Panc1 (cell line): ENCODE results near the gene KLK5. TPM values are rescaled to one million over a fixed set of nuclear protein-coding genes. Genes with fewer than 3 reads are reported as not detected.

Experiments
- ATAC-seq: fragments of 200-7000 bp; cut with Tn5 transposase; 2 replicates; pipeline ENCODE4 v1.9.1; 2020; ENCODE audit warnings: mild to moderate bottlenecking, moderate library complexity
- BruUV-seq: library from RNA; stranded (reverse); fragments of 400-500 nt; replicated peaks from 2 replicates; lab custom pipeline; 2021; lab: Mats Ljungman, UMichigan
- CTCF ChIA-PET: fragments of 300-600 bp; sonication (Branson Sonifier 250); formaldehyde crosslinking; loops from one replicate; lab custom pipeline; 2022; ENCODE audit warnings: antibody characterized with exemption; lab: Charles Lee
- POLR2A ChIA-PET: fragments of 300-600 bp; sonication (Branson Sonifier 250); formaldehyde crosslinking; loops from one replicate; lab custom pipeline; 2022; ENCODE audit warnings: antibody characterized with exemption; lab: Charles Lee
- DNase-seq: peaks from one replicate; pipeline ENCODE4 v3.0.0-alpha.2; 2010; ENCODE audit warnings: low read depth, low spot score
- H3K27ac ChIP-seq: 2 replicates; pipeline ENCODE4 v1.5.1; 2011; ENCODE audit warnings: mild to moderate bottlenecking, low read length, inconsistent platforms
- H3K27me3 ChIP-seq: fragments of 200-500 bp; sonication (Bioruptor generic); 2 replicates; pipeline ENCODE4 v1.6.0; 2014; ENCODE audit warnings: low read length, inconsistent platforms; ENCODE audit not compliant: control insufficient read depth, insufficient read depth
- H3K36me3 ChIP-seq: fragments of 200-500 bp; sonication (Bioruptor generic); 2 replicates; pipeline ENCODE4 v1.5.1; 2014; ENCODE audit warnings: inconsistent platforms, mild to moderate bottlenecking, low read length, moderate library complexity; ENCODE audit not compliant: control insufficient read depth, insufficient read depth
- H3K4me1 ChIP-seq: 2 replicates; pipeline ENCODE4 v1.5.1; 2011; ENCODE audit warnings: inconsistent platforms, mild to moderate bottlenecking, low read length, moderate library complexity; ENCODE audit not compliant: control insufficient read depth, insufficient read depth
- H3K4me3 ChIP-seq, 2 experiments: 2 replicates each; pipeline ENCODE4 v1.5.1; 2011 to 2012; ENCODE audit warnings: low read depth in 2 of 2, low read length in 2 of 2, mild to moderate bottlenecking in 2 of 2, inconsistent platforms in 1 of 2, moderate library complexity in 1 of 2
- H3K9me3 ChIP-seq: fragments of 200-500 bp; sonication (Bioruptor generic); 2 replicates; pipeline ENCODE4 v1.5.1; 2014; ENCODE audit warnings: low read depth, mild to moderate bottlenecking, inconsistent platforms, low read length, moderate library complexity; ENCODE audit not compliant: control insufficient read depth, insufficient read depth
- CTCF ChIP-seq: fragments of 450-650 bp; IDR thresholded peaks from 2 replicates; pipeline ENCODE4 v1.5.1; 2017; ENCODE audit warnings: mild to moderate bottlenecking
- POLR2AphosphoS5 ChIP-seq: IDR thresholded peaks from 2 replicates; pipeline ENCODE4 v1.6.1; 2012; ENCODE audit warnings: mild to moderate bottlenecking, low read depth, low read length, moderate library complexity
- REST ChIP-seq, 2 experiments: IDR thresholded peaks; 2 replicates each; pipeline ENCODE4 v1.6.1; 2011 to 2012; ENCODE audit warnings: low read depth in 2 of 2, control low read depth in 1 of 2, low read length in 1 of 2, mild to moderate bottlenecking in 1 of 2, moderate library complexity in 1 of 2; ENCODE audit not compliant: insufficient read depth in 1 of 2
- SIN3A ChIP-seq: IDR thresholded peaks from 2 replicates; pipeline ENCODE4 v1.6.1; 2012; ENCODE audit warnings: low read depth, mild to moderate bottlenecking, low read length, moderate library complexity, borderline replicate concordance; ENCODE audit not compliant: insufficient read depth
- TCF7L2 ChIP-seq: IDR thresholded peaks from 2 replicates; pipeline ENCODE4 v1.6.1; 2011; ENCODE audit warnings: mild to moderate bottlenecking, low read depth, low read length, inconsistent platforms
- in situ Hi-C: cut with HindIII; loops from 2 replicates; pipeline ENCODE4 v1.10.0; 2016; ENCODE audit warnings: low sequenced_read_pairs, low pct_unique_long_range_greater_than_20kb
- intact Hi-C: fragments of 100-400 bp; cut with micrococcal nuclease; formaldehyde crosslinking; loops from one replicate; pipeline ENCODE4 v1.10.0; 2022; ENCODE audit not compliant: unreplicated experiment
- total RNA-seq: library from RNA; stranded (reverse); gene quantifications from one replicate; pipeline ENCODE4 v1.2.1, GENCODE V29; 2021; ENCODE audit not compliant: unreplicated experiment

KLK5 gene
- total RNA-seq, 1 experiment from 2014 or later: not detected

GRCh38 chr19:50894478-50895356 is 58.1 kb downstream of the KLK5 start:
- Histone ChIP-seq H3K27ac (no peak overlapping the region), H3K4me3 (no peak overlapping the region), H3K27me3 (no peaks in the 10 kb centered on the region), H3K4me1 (no peaks in the 10 kb centered on the region), H3K9me3 (no peaks in the 10 kb centered on the region), H3K36me3 (no peaks in the 10 kb centered on the region)
- no peak for DNase-seq
- TF ChIP-seq SIN3A: no peak
- no peak for TF ChIP-seq REST (IDR thresholded peaks at IDR 0.05; ENCODE audit: insufficient read depth in 1 of 2, low read depth in 2 of 2, low read length in 1 of 2)
- no peak for TF ChIP-seq CTCF
- TF ChIP-seq POLR2AphosphoS5: no peak
- TF ChIP-seq TCF7L2: no peak
- in situ Hi-C loops (no loop called here), intact Hi-C loops (no loop called here)
- POLR2A ChIA-PET: no interaction called here
- no peak for ATAC-seq
- CTCF ChIA-PET: no interaction called here
- no TSS peak for BruUV-seq

Other genes with a start within 250 kb of the KLK5 start
- not detected for gene SHANK1, start 233.2 kb downstream of the KLK5 start, total RNA-seq
- not detected for gene CLEC11A, start 229.7 kb downstream of the KLK5 start, total RNA-seq
- gene GPR32, start 182.6 kb downstream of the KLK5 start, total RNA-seq: not detected
- not detected for gene ACP4, start 162.6 kb downstream of the KLK5 start, total RNA-seq
- 0.31 TPM for gene KLK1, start 129.3 kb downstream of the KLK5 start, total RNA-seq
- gene KLK15, start 119.5 kb downstream of the KLK5 start, total RNA-seq: not detected
- gene KLK3, start 98.1 kb downstream of the KLK5 start, total RNA-seq: not detected
- not detected for gene KLK2, start 79.6 kb downstream of the KLK5 start, total RNA-seq
- not detected for gene KLK4, start 41.6 kb downstream of the KLK5 start, total RNA-seq
- gene KLK6, start 16.6 kb upstream of the KLK5 start, total RNA-seq: not detected
- gene KLK7, start 30.9 kb upstream of the KLK5 start, total RNA-seq: not detected
- gene KLK8, start 48.6 kb upstream of the KLK5 start, total RNA-seq: not detected
- gene KLK10, start 66.7 kb upstream of the KLK5 start, total RNA-seq: not detected
- gene KLK11, start 73.6 kb upstream of the KLK5 start, total RNA-seq: not detected
- gene KLK12, start 82.0 kb upstream of the KLK5 start, total RNA-seq: not detected
- not detected for gene KLK13, start 112.1 kb upstream of the KLK5 start, total RNA-seq
- not detected for gene KLK14, start 129.8 kb upstream of the KLK5 start, total RNA-seq
- 9.3 TPM for gene CTU1, start 155.4 kb upstream of the KLK5 start, total RNA-seq
- gene SIGLEC9, start 171.9 kb upstream of the KLK5 start, total RNA-seq: not detected
- gene SIGLEC7, start 189.3 kb upstream of the KLK5 start, total RNA-seq: not detected